Measurements from ENCODE around the gene GJA9. TPM values are rescaled to one million over a fixed set of nuclear protein-coding genes. Genes with fewer than 3 reads are reported as not detected.

Gene GJA9
- total and polyA plus RNA-seq, 2 of the 4 experiments (the other 2 are of a cell fraction) = not detected

DNA sequence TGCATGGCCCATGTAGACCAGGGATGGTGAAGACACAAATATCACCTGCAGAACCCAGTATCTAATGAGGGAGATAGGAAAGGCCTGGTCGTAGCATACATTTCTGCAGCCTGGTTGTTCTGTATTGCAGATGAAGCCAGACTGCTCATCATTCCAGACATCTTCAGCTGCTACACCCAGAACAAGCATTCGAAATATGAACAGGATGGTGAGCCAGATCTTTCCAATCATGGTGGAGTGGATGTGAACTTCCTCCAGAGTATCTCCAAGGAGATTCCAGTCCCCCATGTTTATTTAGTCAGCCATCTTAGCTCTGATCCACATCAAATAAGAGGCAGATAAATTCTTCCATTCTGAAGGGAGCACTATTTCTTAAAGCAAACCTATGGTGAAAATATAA lies 5.6 kb downstream of the GJA9 start:
- Histone ChIP-seq H2AK9ac (replicated peaks; ENCODE audit: low read depth, low read length, poor library complexity) (no peak overlapping the region), H2BK120ac (ENCODE audit: low read depth, low read length) (no peak overlapping the region), H4K5ac (ENCODE audit: low read depth, low read length) (no peak overlapping the region), H2BK5ac (ENCODE audit: low read depth, low read length, poor library complexity, severe bottlenecking) (no peak overlapping the region), H2AFZ (replicated peaks; ENCODE audit: low read length, poor library complexity) (no peak overlapping the region), H3K56ac (ENCODE audit: extremely low read depth, insufficient read depth, low read length) (no peak overlapping the region), H3K9ac (ENCODE audit: low read depth, low read length) (no peak overlapping the region), H3K14ac (replicated peaks; ENCODE audit: low read depth, low read length) (no peak overlapping the region), H3K9me3 (ENCODE audit: control insufficient read depth, insufficient read depth, low read length) (no peaks in the 10 kb centered on the region), H3K9me1 (ENCODE audit: insufficient read depth, low read length) (0 out of 2 replicates have a peak, but pooled peaks cover 8% of the 10 kb centered on the region), H2BK20ac (ENCODE audit: low read depth, low read length) (no peak overlapping the region), H3K27me3 (ENCODE audit: control insufficient read depth, insufficient read depth, low read length) (no peaks in the 10 kb centered on the region), H2BK15ac (ENCODE audit: low read depth, low read length) (no peak overlapping the region), H3K4me3 (ENCODE audit: insufficient read depth, low read depth, low read length) (no peak overlapping the region), H4K8ac (ENCODE audit: low read depth in 2 of 2, low read length in 2 of 2) (no peak overlapping the region), H3K4me1 (ENCODE audit: control insufficient read depth, insufficient read depth, low read length) (no peaks in the 10 kb centered on the region; the same call in 1 of the 2 replicates), H2AK5ac (ENCODE audit: low read depth, low read length) (no peak overlapping the region), H3K4ac (ENCODE audit: low read depth, low read length) (no peak overlapping the region), H3K23ac (ENCODE audit: low read depth, low read length) (no peak overlapping the region), H3K36me3 (ENCODE audit: control insufficient read depth, insufficient read depth, low read length) (no peaks in the 10 kb centered on the region), H4K91ac (ENCODE audit: insufficient read depth, low read depth, low read length) (no peak overlapping the region), H3K79me1 (ENCODE audit: low read depth in 1 of 2, low read length in 2 of 2) (peaks cover 18 to 34% of the 10 kb centered on the region in 2 experiments), H3K18ac (ENCODE audit: low read depth, low read length) (no peak overlapping the region), H3K4me2 (ENCODE audit: low read depth, low read length) (no peak overlapping the region), H4K20me1 (ENCODE audit: insufficient read depth, low read length) (no peaks in the 10 kb centered on the region), H3K27ac (ENCODE audit: insufficient read depth, low read length) (no peak overlapping the region)
- BruUV-seq (replicated peaks) = no TSS peak
- dilution Hi-C loops (cut with HindIII; ENCODE audit: low sequenced_read_pairs, unreplicated experiment) = no loop called here
- ChIA-PET POLR2A (ENCODE audit: unreplicated experiment) (interaction anchor here (0.6 kb wide), 1 partner anchor 118 kb away, joined by 5 read pairs; no protein-coding TSS in a partner anchor), CTCF (no interaction called here)
- in situ Hi-C loops (cut with MboI; ENCODE audit: low sequenced_read_pairs) = no loop called here
- WGBS, 2 experiments (ENCODE audit: extremely low coverage in 2 of 2, insufficient read length in 1 of 2) = 100% methylated on average over 1 of the region's 2 CpGs; no CpG with 5 or more reads in 1 of the 2 experiments
- TF ChIP-seq BHLHE40 (IDR thresholded peaks at IDR 0.05; ENCODE audit: low read depth, low read length) (no peak), MAZ (IDR thresholded peaks at IDR 0.05; ENCODE audit: borderline replicate concordance, low read depth, low read length) (no peak), CEBPB (IDR thresholded peaks at IDR 0.05; ENCODE audit: low read depth, low read length) (no peak), MXI1 (IDR thresholded peaks at IDR 0.05; ENCODE audit: borderline replicate concordance, low read depth, low read length) (no peak), RFX5 (IDR thresholded peaks at IDR 0.05; ENCODE audit: low read depth, low read length) (no peak), MAFK (IDR thresholded peaks at IDR 0.05; ENCODE audit: low read depth, low read length) (no peak), RAD21 (IDR thresholded peaks at IDR 0.05; ENCODE audit: low read length) (no peak), SMC3 (IDR thresholded peaks at IDR 0.05; ENCODE audit: low read depth, low read length) (no peak), CHD1 (IDR thresholded peaks at IDR 0.05; ENCODE audit: low read depth, low read length) (no peak), FOS (IDR thresholded peaks at IDR 0.05; ENCODE audit: low read depth, low read length) (no peak), RCOR1 (IDR thresholded peaks at IDR 0.05; ENCODE audit: insufficient replicate concordance, low read length) (no peak), NFE2L2 (IDR thresholded peaks at IDR 0.05; ENCODE audit: low read depth, low read length) (no peak), POLR2A (IDR thresholded peaks at IDR 0.05; ENCODE audit: low read depth, low read length) (no peak)
- TF ChIP-seq, protein P1, sequence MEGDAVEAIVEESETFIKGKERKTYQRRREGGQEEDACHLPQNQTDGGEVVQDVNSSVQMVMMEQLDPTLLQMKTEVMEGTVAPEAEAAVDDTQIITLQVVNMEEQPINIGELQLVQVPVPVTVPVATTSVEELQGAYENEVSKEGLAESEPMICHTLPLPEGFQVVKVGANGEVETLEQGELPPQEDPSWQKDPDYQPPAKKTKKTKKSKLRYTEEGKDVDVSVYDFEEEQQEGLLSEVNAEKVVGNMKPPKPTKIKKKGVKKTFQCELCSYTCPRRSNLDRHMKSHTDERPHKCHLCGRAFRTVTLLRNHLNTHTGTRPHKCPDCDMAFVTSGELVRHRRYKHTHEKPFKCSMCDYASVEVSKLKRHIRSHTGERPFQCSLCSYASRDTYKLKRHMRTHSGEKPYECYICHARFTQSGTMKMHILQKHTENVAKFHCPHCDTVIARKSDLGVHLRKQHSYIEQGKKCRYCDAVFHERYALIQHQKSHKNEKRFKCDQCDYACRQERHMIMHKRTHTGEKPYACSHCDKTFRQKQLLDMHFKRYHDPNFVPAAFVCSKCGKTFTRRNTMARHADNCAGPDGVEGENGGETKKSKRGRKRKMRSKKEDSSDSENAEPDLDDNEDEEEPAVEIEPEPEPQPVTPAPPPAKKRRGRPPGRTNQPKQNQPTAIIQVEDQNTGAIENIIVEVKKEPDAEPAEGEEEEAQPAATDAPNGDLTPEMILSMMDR (conservative IDR thresholded peaks at IDR 0.05; ENCODE audit: low read depth, low read length) = no peak
- TF ChIP-seq, protein P2, sequence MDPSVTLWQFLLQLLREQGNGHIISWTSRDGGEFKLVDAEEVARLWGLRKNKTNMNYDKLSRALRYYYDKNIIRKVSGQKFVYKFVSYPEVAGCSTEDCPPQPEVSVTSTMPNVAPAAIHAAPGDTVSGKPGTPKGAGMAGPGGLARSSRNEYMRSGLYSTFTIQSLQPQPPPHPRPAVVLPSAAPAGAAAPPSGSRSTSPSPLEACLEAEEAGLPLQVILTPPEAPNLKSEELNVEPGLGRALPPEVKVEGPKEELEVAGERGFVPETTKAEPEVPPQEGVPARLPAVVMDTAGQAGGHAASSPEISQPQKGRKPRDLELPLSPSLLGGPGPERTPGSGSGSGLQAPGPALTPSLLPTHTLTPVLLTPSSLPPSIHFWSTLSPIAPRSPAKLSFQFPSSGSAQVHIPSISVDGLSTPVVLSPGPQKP (IDR thresholded peaks at IDR 0.05; ENCODE audit: borderline replicate concordance, low read depth, low read length) = no peak
- TF ChIP-seq, protein P3, sequence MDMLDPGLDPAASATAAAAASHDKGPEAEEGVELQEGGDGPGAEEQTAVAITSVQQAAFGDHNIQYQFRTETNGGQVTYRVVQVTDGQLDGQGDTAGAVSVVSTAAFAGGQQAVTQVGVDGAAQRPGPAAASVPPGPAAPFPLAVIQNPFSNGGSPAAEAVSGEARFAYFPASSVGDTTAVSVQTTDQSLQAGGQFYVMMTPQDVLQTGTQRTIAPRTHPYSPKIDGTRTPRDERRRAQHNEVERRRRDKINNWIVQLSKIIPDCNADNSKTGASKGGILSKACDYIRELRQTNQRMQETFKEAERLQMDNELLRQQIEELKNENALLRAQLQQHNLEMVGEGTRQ (IDR thresholded peaks at IDR 0.05; ENCODE audit: low read depth, low read length) = no peak
- intact Hi-C loops (cut with micrococcal nuclease) = no loop called here
- ATAC-seq (ENCODE audit: low read depth) = no peak
- DNase-seq = no peak
